GM19351 (cell line): ENCODE results near the gene SLC18A3.

Experiments
- ATAC-seq: cut with Tn5 transposase; IDR thresholded peaks from one replicate; pipeline ENCODE4 v1.9.1; 2021; ENCODE audit warnings: mild to moderate bottlenecking, moderate library complexity; ENCODE audit not compliant: unreplicated experiment

Gene SLC18A3

DNA sequence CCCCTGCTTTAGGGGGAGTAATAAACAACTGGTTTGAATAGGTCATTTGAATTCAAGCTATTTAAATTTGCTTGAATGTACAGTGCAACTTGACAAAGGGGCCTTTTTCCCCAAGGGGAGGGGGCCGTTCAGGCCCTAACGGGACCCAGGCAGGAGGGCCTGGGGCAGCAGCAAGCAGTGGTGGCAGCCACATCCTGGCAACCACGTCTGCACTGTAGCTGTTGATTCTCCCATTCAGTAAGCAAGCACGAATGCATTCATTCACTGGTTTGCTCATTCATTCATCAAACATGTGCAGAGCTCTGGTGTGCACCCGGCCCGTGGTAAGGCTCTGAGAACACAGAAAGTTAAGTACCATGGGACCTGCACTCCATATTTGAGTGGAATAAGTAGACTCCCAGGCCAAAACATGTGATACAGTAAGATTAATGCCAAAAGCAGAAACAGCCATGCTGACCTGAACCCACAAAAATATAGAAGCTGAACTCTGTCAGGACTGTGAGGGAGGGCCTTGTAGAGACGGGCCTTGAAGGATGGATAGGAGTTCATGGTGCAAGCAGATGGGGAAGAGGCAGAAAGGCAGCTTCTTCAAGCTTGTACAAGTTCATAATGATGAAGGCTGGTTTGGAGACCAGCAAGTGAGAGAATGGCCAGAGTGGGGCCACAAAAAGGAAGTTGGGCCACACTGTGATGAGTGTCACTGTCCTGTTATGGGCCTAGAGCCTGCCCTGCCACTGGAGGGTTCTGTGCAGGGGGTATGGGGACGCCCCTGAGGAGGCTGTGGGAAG is 40.0 kb downstream of the SLC18A3 start:
- ATAC-seq = no peak

DNA sequence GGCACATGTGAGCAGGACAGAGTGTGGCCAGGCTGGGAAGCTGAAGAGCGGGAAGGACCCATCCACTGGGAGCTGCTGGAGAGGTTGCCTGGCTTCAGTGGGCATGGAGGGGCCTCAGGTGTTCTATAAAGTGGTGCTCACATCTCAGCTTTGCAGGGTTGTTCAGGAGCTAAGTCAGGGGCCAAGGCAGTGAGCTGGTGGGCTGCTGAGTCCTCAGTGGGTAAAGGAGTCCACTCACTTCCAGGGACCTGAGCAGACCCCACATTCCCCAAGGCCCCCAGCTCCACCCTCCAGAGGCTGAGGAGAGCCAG is 40.6 kb downstream of the SLC18A3 start:
- ATAC-seq = no peak

DNA sequence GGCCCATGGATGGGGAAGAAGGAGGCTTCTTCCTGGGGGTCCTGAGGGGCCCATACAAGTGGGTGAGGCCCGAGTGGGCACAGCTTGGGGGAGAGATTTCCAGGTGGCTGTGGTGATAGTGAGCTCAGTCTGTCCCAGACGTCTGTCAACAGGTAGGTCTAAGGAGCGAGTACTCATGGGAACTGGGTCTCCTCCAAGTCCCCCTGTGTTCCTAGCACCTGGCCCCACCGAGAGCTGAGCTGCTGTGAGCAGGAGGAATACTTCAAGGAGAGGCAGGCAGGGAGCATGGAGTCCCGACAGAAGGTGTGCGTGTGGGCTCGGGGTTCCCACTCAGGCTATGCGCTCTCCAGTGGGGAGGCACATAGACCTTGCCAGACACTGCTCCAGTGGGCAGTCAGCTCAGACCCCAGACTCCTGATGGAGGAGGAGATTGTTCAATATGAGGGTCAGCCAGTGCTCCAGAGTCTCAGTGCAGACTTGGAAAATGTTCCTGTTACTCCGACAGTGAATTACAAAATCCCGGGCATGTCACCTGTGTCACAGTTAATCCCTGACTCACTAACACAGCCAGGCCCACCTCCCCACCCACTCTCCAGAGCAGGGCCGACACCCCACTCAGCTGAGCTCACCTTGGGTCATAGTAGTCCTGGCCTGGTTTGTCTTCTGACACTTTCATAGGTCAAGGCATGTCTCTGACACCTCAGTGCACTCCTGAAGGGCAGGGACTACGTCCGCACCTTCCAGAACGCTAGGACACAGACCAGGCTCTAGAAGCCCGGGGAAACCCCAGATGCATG is 41.1 kb downstream of the SLC18A3 start:
- no peak for ATAC-seq

DNA sequence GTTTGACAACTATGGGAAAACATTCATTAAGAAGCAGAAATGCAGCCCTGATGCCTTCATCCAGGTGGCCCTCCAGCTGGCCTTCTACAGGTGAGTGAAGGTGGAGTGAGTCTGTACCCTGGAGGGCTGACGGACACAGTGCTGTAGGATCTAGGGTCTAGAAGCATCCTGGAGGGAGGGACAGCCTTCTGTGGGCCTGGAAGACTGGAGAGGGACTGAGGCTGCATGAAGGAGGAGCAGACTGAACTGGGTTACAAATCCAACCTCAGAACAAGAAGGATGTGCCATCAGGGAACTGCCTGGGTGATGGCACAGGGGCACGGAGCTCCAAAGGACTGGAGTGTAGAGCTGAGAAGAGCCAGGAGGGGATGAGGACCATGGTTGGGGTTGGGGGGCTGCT is 41.8 kb downstream of the SLC18A3 start:
- ATAC-seq = no peak

DNA sequence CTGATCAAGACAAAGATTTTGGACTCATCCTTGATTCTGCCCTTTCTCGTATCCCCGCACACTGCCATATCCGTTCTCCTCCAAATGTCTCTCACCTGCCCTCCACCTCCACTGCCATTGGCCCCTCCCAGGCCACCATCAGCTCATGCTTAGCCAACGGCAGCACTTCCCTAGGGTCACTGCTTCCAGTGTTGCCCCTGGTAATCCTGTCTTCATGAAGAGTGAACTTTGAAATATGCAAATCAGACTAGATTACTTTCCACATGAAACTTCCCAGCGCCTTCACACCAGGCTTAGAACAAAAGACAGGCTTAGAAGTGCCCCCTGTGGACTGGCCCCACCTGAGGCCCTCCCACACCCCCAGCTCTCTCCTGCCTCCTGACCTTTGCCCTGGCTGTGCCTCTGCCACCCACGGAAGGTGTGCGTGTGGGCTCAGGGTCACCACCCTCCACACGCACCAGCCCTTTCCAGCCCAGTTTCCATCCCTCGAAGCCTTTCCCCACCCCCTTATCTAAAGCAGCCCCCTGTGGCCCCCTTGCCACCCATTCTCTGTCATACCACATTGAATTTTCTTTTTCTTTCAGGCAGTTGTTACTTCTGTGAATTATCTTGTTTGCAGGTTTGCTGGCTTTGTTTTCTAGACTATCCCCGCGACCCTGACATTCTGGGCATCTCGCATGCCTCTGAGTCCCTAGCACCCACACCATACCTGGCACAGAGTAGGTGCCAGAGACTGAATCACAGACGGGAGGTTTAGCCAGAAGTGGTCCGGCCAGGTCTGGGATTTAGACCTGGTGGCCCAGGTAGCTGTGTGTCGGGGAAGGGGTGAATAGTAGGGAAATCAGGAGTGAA is 42.5 kb downstream of the SLC18A3 start:
- no peak for ATAC-seq

DNA sequence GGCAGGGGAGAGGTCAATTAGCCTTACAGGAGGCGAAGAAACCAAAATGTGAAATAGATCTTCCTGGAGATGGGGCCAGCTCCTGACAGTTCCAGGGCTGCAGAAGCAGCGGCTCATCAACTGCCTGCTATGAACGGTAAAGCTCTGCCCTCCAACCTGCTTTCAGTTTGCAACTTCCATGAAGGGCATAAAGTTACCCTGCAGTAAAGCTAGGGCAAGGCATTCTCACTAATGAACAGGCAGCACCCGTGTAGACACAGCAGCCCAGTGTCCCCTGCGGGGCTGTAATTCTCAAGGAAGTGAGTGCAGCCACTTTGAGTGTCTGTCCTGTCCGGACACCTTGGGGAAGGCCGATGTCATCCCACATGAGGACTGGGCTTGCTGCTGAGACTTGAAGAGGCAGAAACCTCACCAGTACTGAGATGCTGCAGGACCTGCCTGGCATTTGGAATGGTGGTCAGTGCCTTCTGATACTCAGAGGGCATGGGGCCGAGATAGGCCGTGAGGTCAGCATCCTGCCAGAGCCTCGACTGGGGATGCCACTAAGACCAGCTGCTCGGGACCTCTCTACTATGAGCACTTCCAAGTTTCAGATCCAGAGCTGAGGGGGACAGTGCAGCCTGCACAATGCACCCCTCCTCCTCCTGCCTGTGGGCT is 43.3 kb downstream of the SLC18A3 start:
- ATAC-seq = no peak

DNA sequence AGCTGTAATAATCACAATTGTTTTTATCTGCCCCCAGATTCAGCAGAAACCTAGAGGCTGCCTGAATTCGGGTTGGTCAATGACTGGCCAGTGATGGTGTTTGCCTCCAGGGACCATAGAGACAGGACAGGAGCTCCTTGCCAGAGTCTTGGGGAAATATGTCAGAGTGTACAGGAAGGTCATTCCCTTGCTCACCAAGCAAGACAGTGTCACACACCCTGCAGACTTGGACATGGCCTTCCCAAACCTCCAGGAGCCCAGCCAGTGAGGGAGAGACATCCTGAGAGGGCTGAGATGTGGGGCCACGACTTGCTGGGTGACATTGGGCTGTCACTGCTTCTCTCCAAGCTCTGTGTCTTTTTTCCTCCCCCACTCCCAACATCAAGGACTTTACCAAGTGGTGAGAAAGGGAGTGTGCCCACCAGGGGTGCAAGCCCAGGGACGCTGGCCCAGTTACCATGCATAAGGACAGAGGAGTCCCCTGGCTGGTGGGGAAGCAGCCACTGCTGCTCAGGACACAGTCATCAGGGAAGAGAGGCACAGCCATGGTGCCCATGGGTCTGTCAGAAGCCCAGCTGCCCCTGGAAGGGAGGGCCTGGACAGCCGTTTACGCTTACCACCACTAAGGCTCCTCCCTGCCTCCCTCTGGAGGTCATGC is 44.1 kb downstream of the SLC18A3 start:
- no peak for ATAC-seq

DNA sequence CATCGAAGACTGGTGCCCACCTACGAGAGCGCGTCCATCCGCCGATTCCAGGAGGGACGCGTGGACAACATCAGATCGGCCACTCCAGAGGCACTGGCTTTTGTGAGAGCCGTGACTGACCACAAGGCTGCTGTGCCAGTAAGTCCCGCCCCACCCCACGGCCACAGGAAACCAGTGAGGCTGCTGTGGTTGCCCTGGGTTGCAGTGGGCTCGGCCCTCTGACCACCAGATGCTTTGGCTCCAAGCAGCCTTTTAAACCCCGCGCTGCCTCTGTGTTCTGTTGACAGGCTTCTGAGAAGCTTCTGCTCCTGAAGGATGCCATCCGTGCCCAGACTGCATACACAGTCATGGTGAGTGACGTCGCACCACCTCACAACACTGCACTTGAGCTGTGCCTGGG is 45.0 kb downstream of the SLC18A3 start:
- ATAC-seq = no peak

DNA sequence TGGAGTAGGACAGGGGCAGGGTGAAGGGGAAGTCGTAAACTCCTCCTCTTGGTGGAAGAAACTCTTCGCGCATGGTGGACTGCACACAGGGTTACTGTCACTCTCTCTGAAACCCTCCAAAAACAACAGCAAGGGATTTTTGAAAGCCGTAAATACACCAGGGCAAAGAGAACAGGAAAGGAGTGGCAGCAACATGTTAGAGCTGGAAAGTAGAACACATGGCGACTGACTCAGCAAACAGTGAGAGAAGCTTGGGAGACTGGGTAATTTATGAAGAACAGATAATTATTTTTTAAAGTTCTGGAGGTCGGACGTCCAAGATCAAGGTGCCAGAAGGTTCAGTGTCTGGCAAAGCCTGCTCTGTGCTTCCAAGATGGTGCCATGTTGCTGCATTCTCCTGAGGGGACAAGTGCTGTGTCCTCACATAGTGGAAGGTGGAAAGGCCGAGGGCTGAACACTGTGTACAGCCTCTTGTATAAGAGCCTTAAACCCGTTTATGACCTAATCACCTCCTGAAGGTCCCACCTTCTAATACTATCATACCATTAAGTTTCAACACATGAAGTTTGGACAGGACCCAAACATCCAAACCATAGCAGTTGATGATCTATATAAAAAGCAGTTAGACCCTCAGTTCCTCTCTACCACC is 46.9 kb downstream of the SLC18A3 start:
- ATAC-seq = no peak

DNA sequence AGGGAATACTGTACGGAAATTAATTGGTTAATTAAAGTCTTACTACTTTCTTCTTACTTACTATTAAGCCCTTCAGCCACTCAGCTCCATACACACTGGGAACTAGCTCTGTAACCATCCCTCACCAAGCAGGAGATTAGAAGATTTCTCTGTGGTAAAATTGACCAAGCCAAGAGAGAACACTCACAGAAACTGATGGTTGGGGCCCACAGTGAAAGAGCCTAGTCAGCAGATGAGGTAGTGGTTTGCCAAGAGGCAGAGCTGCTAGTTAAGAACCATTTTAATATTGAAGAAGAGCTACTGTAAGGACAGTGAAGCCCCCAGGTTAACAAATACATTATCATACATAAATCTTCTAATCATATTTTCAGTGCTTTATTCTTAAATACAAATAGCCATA is 47.5 kb downstream of the SLC18A3 start:
- ATAC-seq = no peak

DNA sequence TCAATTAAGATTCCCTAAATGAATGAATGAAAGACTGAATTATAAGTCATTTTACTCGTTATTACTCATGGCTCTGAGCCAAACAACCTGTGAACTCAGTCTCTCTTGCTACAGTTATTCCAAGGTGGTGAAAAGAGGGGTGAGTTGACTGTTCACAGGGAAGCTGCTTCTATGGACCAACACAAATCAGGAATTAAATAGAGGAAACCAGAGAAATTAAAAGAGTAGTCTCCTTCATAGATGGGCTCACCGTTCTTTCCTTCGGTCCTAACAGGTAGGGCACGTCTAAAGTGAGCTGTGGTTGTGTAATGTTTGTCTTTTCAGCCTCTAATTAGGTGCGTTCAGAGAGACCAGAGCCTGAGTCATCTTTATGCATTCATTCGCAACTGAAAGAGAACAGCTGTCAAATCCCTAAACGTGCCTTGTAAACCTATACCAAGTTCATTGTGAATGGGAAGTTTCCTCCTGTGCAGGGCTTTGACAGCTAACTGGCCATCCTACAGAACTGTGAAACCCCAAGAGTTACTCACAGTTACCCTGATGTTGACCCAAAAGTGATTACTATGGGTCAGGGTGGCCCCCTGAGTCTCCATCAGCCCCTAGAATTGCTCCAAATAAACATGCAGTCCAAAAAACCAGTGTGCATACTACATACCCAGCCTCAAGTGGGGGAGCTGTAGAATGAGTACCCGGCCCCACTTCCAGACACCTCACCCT is 51.2 kb downstream of the SLC18A3 start:
- ATAC-seq = no peak
